K562 (cell line): Measurements from ENCODE around the gene PANX1. TPM values are rescaled to one million over a fixed set of nuclear protein-coding genes. Genes with fewer than 3 reads are reported as not detected.

ENCODE experiments used
- ZNF436 ChIP-seq: fragments of 250-450, 450-650 bp; sonication (Bioruptor Pico); formaldehyde crosslinking; IDR thresholded peaks from 2 replicates; pipeline ENCODE4 v1.7.0; 2020; ENCODE audit warnings: mild to moderate bottlenecking
- polyA plus RNA-seq, 8 experiments: library from polyadenylated mRNA; depleted of rRNA in 4 of 8; stranded (reverse) in 5 of 8; unstranded in 3 of 8; fragments of >200 nt; fragmentation: Nextera tagmentation in 2 of 8; fragmentation: Illumina TruSeq in 1 of 8; extraction: Ambion mirVana in 2 of 8; extraction: Trizol in 1 of 8; gene quantifications; 2 replicates each; pipeline versions ENCODE4 v1.2.1 to v1.2.3, GENCODE V29; 2011 to 2014; ENCODE audit warnings: inconsistent platforms in 1 of 8, missing spikeins in 1 of 8
- total RNA-seq, 7 experiments: library from RNA; depleted of rRNA in 6 of 7; stranded (reverse); fragments of >200 nt in 6 of 7; fragmentation: Illumina TruSeq in 2 of 7; extraction: Trizol in 2 of 7; gene quantifications; 2 replicates each; pipeline versions ENCODE4 v1.2.1 to v1.2.3, GENCODE V29; 2011 to 2021; ENCODE audit warnings: low replicate concordance in 1 of 7
- TF ChIP-seq, protein P1 (sequence below), 3 experiments: fragments of 200-800 bp in 1 of 3; fragments of 250-450 bp in 1 of 3; fragments of 450-650 bp in 1 of 3; sonication (Bioruptor Pico) in 1 of 3; sonication (Bioruptor generic) in 1 of 3; formaldehyde crosslinking in 1 of 3; IDR thresholded peaks; 2 replicates each; pipeline versions ENCODE4 v1.6.1 to v1.8.0; 2016 to 2022; ENCODE audit warnings: mild to moderate bottlenecking in 2 of 3, missing genetic modification characterization in 2 of 3, missing compliant biosample characterization in 1 of 3, moderate library complexity in 1 of 3
- TF ChIP-seq, protein P2 (sequence below): fragments of 250-450 bp; sonication (Bioruptor Pico); IDR thresholded peaks from 2 replicates; pipeline ENCODE4 v1.5.0; 2022; ENCODE audit warnings: mild to moderate bottlenecking

PANX1 gene
- total and polyA plus RNA-seq, 9 of the 15 experiments (the other 6 are each of a cell fraction or from before 2014, with no cell fraction given) = 1.9 to 14.8 (median 10.1) TPM

DNA sequence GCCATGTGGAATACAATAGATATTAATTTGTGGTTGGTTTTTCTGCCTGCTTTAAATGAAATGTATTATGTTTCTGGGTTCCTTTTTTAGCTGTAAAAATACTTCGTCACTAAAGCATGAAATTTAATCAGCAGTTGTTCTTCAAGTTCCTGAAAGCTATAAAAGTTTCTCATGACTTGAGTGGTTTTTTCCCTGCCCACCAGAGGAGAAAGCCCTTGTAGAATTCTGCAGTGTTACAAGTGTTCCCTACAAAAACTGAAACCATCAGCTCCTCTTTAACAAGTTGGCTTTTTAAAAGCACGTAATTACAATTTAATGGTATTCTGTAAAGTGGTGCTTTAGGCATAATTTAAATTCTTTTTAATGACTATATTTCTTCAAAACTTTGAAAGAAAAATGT, 56.2 kb downstream of the PANX1 start (continued):
- TF ChIP-seq, protein P1, sequence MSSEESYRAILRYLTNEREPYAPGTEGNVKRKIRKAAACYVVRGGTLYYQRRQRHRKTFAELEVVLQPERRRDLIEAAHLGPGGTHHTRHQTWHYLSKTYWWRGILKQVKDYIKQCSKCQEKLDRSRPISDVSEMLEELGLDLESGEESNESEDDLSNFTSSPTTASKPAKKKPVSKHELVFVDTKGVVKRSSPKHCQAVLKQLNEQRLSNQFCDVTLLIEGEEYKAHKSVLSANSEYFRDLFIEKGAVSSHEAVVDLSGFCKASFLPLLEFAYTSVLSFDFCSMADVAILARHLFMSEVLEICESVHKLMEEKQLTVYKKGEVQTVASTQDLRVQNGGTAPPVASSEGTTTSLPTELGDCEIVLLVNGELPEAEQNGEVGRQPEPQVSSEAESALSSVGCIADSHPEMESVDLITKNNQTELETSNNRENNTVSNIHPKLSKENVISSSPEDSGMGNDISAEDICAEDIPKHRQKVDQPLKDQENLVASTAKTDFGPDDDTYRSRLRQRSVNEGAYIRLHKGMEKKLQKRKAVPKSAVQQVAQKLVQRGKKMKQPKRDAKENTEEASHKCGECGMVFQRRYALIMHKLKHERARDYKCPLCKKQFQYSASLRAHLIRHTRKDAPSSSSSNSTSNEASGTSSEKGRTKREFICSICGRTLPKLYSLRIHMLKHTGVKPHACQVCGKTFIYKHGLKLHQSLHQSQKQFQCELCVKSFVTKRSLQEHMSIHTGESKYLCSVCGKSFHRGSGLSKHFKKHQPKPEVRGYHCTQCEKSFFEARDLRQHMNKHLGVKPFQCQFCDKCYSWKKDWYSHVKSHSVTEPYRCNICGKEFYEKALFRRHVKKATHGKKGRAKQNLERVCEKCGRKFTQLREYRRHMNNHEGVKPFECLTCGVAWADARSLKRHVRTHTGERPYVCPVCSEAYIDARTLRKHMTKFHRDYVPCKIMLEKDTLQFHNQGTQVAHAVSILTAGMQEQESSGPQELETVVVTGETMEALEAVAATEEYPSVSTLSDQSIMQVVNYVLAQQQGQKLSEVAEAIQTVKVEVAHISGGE (CRISPR knock-in tag; IDR thresholded peaks at IDR 0.05) = no peak
- TF ChIP-seq ZNF436 (CRISPR knock-in tag) = no peak
- TF ChIP-seq, protein P2, sequence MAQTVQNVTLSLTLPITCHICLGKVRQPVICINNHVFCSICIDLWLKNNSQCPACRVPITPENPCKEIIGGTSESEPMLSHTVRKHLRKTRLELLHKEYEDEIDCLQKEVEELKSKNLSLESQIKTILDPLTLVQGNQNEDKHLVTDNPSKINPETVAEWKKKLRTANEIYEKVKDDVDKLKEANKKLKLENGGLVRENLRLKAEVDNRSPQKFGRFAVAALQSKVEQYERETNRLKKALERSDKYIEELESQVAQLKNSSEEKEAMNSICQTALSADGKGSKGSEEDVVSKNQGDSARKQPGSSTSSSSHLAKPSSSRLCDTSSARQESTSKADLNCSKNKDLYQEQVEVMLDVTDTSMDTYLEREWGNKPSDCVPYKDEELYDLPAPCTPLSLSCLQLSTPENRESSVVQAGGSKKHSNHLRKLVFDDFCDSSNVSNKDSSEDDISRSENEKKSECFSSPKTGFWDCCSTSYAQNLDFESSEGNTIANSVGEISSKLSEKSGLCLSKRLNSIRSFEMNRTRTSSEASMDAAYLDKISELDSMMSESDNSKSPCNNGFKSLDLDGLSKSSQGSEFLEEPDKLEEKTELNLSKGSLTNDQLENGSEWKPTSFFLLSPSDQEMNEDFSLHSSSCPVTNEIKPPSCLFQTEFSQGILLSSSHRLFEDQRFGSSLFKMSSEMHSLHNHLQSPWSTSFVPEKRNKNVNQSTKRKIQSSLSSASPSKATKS = no peak
